22Rv1 (cell line): ENCODE measurements around the gene DBNDD2.

Source experiments
- CTCF ChIP-seq: fragments of 450-650 bp; IDR thresholded peaks from 2 replicates; pipeline ENCODE4 v1.5.1; 2017; ENCODE audit warnings: mild to moderate bottlenecking
- ZFX ChIP-seq: fragments of 450-650 bp; IDR thresholded peaks from 2 replicates; pipeline ENCODE4 v1.6.1; 2017; ENCODE audit warnings: antibody characterized with exemption, borderline replicate concordance

DNA sequence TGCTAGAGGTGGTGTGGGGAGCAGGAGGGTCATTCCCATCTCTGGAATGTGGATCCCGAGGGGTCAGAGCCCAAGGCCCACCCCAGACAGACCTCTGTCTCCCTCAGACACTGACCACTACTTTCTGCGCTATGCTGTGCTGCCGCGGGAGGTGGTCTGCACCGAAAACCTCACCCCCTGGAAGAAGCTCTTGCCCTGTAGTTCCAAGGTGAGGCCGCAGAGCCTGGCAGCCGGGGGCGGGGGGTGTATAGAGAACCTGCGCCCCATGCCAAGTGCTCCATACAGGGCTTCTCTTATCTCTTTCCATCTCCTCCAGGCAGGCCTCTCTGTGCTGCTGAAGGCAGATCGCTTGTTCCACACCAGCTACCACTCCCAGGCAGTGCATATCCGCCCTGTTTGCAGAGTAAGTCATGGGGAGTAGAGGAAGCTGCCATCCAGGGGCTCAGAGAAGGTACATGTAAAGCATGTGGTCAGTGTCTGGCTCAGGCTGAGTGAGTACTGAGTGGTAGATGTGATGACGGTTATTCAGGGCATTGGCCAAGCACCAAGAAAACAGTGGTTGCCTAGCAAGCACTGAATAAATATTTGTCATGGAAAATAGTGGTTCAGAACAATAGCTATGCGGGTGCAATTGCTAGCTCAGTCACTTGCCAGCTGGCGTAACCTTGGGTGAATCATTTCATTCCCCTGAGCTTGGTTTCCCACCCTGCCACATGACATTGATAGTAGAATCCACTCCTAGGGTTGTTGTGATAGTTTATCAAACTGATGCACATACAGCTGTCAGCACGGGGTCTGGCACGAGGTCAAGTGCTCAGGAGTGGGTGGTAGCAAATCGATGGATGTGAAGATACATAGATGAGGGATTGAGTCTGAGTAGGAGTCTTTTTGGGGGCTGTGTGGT, 11.4 kb downstream of the DBNDD2 start:
- TF ChIP-seq CTCF (no peak), ZFX (no peak)
